ENCODE measurements around the gene CLSTN1.

Gene CLSTN1

GRCh38 chr1:9710037-9710436, 113.7 kb downstream of the CLSTN1 start:
- no peak for DNase-seq

GRCh38 chr1:9706178-9706577, 117.6 kb downstream of the CLSTN1 start:
- no peak for DNase-seq

- DNase-seq: no peak
Observed at GRCh38 chr1:9705337-9706093, 118.2 kb downstream of the CLSTN1 start.

GRCh38 chr1:9703681-9704080, 120.1 kb downstream of the CLSTN1 start:
- DNase-seq: no peak

- DNase-seq: no peak
Observed at GRCh38 chr1:9703165-9703509, 120.6 kb downstream of the CLSTN1 start.

- DNase-seq: no peak
Observed at GRCh38 chr1:9701665-9702064, 122.1 kb downstream of the CLSTN1 start.

- no peak for DNase-seq
Observed at GRCh38 chr1:9700340-9700739, 123.4 kb downstream of the CLSTN1 start.

GRCh38 chr1:9699361-9699760, 124.4 kb downstream of the CLSTN1 start:
- no peak for DNase-seq

- no peak for DNase-seq
Observed at GRCh38 chr1:9696793-9697192, 127.0 kb downstream of the CLSTN1 start.

- DNase-seq: no peak
Observed at GRCh38 chr1:9691691-9692090, 132.1 kb downstream of the CLSTN1 start.

- DNase-seq: no peak
Observed at GRCh38 chr1:9691108-9691445, 132.7 kb downstream of the CLSTN1 start.

GRCh38 chr1:9690440-9691107, 133.2 kb downstream of the CLSTN1 start:
- no peak for DNase-seq

- DNase-seq: no peak
Observed at GRCh38 chr1:9689971-9690381, 133.8 kb downstream of the CLSTN1 start.

- peak; percentile 82 to 85 for DNase-seq
Observed at GRCh38 chr1:9689011-9689706, 134.6 kb downstream of the CLSTN1 start.

GRCh38 chr1:9688599-9688998, 135.2 kb downstream of the CLSTN1 start:
- DNase-seq: no peak

GRCh38 chr1:9687874-9688582, 135.7 kb downstream of the CLSTN1 start:
- DNase-seq: no peak

- DNase-seq: peak; percentile 67 to 78
Observed at GRCh38 chr1:9687120-9687873, 136.5 kb downstream of the CLSTN1 start.

- DNase-seq: no peak
Observed at GRCh38 chr1:9684801-9685200, 139.0 kb downstream of the CLSTN1 start.

- DNase-seq: no peak
Observed at GRCh38 chr1:9680828-9681227, 142.9 kb downstream of the CLSTN1 start.

- no peak for DNase-seq
Observed at GRCh38 chr1:9680091-9680490, 143.7 kb downstream of the CLSTN1 start.

Measured in activated CD4-positive, alpha-beta T cell treated with anti-CD3 and anti-CD28 coated beads for 4 hours (primary cell).